GM19395 (cell line): ENCODE measurements around the gene RASAL2.
A peak's percentile ranks its signal among the peaks of the same experiment; 100 is the strongest.

Experiments used
- ATAC-seq: cut with Tn5 transposase; IDR thresholded peaks from one replicate; pipeline ENCODE4 v1.9.1; 2021; ENCODE audit warnings: mild to moderate bottlenecking, moderate library complexity; ENCODE audit not compliant: unreplicated experiment

The RASAL2 gene

GRCh38 chr1:178528953-178529335 lies 435.0 kb downstream of the RASAL2 start:
- ATAC-seq: no peak

GRCh38 chr1:178529364-178530036 lies 435.6 kb downstream of the RASAL2 start:
- no peak for ATAC-seq

GRCh38 chr1:178530037-178530402 lies 436.1 kb downstream of the RASAL2 start:
- no peak for ATAC-seq

- no peak for ATAC-seq
These were observed 436.6 kb downstream of the RASAL2 start for GRCh38 chr1:178530502-178530901.

- peak; percentile 36 for ATAC-seq
These were observed 438.0 kb downstream of the RASAL2 start for GRCh38 chr1:178531887-178532286.

GRCh38 chr1:178532392-178532791 lies 438.5 kb downstream of the RASAL2 start:
- peak; percentile 92 for ATAC-seq

- no peak for ATAC-seq
These were observed 439.4 kb downstream of the RASAL2 start for GRCh38 chr1:178533121-178533946.
